COLO668 (cell line): ENCODE data around the gene PTGDR.
A peak's percentile ranks its signal among the peaks of the same experiment; 100 is the strongest.

Source experiments
- DNase-seq: peaks from one replicate; lab custom pipeline; 2025; ENCODE audit not compliant: unreplicated experiment; lab: John Stamatoyannopoulos, UW

PTGDR gene

DNA sequence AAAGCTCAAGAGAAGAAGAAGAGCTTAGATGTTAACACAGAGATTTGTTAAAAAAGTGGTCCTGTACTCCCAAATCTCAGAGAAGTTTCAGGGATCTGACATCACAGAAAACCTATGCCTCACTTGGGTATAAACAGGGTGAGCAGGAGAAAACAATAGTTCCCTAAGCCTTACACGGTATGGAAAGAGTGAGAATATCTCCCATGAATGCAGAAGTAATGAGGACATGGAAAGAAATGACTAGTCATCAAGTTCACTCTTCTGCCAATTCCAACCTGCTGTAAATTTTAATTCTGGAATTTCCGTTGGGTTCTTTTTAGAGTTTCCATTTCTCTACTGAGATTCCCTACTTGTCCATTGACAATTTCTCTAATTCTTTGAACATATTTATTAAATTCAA lies 40.4 kb downstream of the PTGDR start:
- DNase-seq: no peak

DNA sequence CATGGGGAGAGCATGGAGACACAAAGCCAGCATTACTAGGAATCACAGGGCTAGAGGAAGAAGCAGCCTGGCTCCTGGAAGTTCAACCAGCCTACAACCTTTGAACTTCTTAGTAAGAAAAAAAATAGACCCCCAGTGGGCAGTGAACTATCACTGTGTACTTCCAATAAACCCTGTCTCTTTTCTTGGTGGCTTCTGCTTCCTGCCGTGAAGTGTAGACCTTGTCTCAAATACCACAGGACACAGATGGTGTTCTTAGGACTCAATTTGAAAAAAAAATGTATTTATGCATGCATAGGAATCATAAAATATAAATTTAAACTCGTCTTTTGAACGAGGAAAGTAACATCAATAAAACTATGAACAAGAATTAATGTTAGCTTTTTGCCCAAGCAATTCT lies 43.0 kb downstream of the PTGDR start:
- no peak for DNase-seq

DNA sequence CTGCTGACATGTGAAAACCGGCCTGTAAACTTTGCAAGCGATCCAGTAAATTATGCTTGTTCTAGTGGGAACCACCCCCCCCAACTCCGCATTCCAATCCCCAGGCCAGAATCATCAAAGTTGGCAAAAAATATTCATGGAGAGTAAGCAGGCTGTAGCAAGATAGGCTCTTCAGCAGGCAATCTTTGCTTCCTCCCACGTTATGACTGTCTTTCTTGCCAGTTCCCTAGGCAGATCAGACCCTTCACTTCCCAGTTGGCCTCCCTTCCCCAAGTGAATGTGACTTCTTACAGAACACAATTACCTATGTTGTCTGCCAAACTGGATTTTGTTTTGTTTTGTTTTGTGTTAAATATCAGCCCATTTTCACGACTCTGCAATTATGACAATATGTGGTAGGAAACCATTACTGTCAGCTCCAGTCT lies 45.4 kb downstream of the PTGDR start:
- DNase-seq: no peak

DNA sequence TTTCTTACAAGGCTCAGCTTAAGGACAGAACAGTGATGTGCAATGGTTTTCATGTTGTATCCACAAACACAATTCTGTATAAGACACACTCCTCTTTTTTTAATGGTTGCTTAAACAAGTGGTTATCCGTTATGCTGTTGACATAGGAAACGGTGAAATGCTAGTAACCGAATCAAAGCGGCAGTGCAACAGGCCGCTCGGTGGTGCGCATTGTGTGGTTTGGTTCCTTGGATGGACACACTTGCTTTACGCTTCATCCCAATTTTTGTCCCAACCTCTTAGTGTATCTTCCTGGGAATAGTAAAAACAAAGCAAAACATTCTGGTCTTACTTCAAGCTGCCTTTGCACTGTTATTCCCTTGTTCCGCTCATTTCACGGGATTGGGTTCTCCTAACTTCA lies 46.0 kb downstream of the PTGDR start:
- DNase-seq: no peak

DNA sequence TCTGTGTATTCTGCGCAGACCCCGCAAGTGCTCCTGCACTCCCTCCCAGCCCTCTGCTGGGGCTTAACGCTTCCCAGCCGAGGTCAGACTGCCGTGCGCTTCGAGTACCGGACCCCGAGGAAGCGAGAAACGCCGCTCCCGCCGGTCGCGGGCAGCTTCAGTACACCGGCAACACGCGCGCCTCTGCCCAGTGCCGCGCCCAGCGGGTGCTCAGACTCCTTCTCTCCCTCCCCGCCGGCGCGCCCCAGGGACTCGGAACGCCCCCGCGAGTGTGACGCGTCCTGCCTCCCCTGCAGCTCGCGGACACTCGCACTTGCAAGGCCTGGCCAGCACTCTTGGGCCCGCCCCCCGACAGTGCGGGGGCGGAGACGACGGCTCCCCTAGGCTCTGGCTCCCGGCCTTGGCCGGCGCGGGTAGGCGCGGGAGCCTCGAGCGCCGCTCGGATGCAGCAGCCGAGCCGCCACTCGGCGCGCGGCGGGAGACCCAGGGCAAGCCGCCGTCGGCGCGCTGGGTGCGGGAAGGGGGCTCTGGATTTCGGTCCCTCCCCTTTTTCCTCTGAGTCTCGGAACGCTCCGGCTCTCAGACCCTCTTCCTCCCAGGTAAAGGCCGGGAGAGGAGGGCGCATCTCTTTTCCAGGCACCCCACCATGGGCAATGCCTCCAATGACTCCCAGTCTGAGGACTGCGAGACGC lies 46.6 kb downstream of the PTGDR start, which contains the start of gene PTGER2:
PTGER2 (plus strand) TSS at position 410 of the 692 bp plus-strand sequence; CDS start at position 647, 237 bp downstream.
- peak; percentile 85 for DNase-seq

DNA sequence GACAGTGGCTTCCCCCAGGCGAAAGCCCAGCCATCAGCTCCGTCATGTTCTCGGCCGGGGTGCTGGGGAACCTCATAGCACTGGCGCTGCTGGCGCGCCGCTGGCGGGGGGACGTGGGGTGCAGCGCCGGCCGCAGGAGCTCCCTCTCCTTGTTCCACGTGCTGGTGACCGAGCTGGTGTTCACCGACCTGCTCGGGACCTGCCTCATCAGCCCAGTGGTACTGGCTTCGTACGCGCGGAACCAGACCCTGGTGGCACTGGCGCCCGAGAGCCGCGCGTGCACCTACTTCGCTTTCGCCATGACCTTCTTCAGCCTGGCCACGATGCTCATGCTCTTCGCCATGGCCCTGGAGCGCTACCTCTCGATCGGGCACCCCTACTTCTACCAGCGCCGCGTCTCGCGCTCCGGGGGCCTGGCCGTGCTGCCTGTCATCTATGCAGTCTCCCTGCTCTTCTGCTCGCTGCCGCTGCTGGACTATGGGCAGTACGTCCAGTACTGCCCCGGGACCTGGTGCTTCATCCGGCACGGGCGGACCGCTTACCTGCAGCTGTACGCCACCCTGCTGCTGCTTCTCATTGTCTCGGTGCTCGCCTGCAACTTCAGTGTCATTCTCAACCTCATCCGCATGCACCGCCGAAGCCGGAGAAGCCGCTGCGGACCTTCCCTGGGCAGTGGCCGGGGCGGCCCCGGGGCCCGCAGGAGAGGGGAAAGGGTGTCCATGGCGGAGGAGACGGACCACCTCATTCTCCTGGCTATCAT lies 47.3 kb downstream of the PTGDR start:
- peak; percentile 58 for DNase-seq

DNA sequence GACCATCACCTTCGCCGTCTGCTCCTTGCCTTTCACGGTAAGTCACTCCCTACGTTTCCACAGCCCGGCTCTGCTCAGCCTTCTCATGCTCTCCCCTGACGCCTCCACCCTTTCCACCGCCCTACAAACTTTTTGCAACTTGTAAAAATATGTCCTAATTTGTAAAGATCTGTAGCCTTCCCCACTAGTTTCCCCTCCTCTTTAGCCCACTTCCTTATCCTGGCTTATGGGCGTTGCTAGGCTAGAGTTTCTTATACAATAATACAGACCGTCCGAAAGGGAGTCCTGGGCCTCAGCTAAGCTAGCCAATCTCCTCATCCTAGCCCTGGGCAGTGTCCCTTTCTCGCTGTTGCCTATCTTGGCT lies 47.8 kb downstream of the PTGDR start:
- DNase-seq: no peak

DNA sequence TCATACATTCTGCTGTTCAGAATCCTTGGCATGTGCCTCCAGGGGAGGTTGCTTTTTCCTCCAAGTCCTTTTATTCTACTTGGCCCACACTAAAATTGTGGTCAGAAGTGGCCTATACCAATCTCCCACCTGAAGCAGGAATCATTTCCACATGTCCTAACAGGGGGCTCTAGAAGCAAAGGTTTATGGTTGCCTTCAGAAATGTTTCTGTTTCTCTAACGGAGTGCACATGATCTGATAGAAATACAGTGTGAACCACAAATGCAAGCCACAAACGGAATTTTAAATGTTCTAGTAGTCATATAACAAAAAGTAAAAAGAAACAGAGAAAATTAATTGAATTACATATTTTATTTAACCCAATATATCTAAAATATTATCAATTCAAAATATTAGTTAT lies 50.6 kb downstream of the PTGDR start:
- no peak for DNase-seq

DNA sequence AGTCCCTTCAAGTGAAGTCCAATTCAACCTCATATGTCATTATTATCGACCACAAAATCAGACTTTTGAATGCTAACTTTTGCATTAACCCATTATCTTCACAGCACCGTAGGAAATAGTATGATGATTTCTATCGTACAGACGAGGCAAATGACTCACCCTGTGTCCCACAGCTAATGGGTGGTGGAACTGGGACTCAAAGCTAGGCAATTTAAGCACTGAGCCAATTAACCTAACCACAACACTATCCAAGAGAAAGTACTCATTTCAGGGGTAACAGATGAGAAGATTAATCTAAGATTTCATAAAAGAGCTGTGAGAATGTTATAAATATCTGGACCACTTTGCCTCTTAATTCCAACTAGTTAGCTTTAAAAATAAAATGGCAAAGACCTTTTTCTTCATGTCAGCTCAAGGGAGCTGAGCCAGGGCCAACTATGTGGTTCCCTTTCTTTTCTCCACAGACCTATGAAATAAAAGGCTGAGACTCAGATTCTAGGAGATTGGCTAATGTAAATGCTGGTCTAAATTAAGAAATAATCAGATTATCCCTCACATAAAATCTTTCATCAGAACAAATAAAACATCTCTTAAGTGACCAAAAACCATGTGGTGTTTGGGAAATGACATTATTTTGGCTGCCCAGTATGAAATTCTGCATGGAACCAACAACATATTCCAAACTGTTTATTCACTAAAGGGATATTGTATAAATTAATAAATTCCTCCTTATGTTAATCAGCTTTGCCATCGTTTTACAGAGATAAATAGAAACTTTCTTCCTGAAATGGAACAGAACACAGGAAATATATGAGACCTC lies 51.5 kb downstream of the PTGDR start:
- DNase-seq: no peak

DNA sequence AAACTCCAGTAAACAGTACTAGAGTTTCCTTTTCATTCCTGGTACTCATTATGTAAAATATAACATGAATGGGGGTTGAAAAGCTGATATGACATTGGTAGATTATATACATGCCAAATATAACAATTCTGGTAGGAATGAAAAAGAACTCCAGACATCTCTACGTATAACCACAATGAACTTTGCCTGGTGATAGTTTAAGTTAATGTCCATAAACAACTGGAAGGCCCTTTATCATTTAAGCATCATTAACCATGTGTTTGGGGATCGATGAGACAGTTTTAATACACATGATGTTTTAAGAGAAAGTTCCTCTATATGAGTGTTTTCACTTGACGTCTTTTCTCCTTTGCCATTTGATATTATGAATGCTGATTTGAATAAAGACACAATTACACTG lies 52.4 kb downstream of the PTGDR start:
- DNase-seq: no peak

DNA sequence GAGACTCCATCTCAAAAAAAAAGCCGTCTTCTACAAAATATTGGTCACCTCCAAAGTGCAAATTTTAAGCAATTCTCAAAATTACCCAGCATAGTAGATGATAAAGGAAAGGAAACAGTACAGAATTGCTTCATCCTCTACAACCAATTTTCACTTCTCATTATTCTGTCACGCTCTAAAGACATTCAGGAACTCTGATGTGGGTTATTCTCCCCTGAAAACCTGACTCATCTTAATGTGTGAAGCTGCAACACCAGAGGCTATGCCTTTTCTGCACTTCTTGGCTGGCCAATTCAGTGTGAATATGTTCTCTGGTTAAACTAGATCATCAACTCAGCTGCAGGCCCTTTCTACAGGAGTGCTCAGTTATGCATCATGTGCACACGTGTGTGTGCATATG lies 57.6 kb downstream of the PTGDR start:
- DNase-seq: no peak

DNA sequence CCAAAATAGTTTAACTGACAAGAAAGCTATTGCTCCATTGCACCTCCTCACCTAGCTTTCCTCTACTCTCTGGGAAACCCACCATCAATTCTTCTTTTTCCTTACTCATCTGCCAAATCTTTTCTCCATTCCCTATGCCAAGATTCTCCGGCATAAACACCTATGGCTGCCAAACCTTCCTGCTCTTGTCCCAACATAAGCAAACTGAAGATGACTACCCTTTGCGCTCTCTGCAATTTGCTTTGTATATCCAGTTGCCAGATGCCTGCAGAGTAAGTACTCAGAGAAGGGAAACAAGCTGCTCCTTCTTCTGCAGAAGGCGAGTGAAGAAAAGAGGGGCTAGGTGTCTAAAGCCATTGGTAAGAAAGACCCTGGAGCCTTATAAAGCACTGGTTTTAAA lies 58.1 kb downstream of the PTGDR start:
- no peak for DNase-seq
